HEK293 (cell line): ENCODE results near the gene PIN1.

Experiments used
- MYNN ChIP-seq: fragments of 450-650 bp; formaldehyde crosslinking; IDR thresholded peaks from 2 replicates; pipeline ENCODE4 v1.5.1; 2016; ENCODE audit warnings: missing biosample characterization, missing genetic modification characterization, borderline replicate concordance
- SP2 ChIP-seq: fragments of 450-650 bp; formaldehyde crosslinking; IDR thresholded peaks from 2 replicates; pipeline ENCODE4 v1.5.1; 2016; ENCODE audit warnings: missing biosample characterization, missing genetic modification characterization
- WT1 ChIP-seq: fragments of 450-650 bp; formaldehyde crosslinking; IDR thresholded peaks from 2 replicates; pipeline ENCODE4 v1.5.1; 2016; ENCODE audit warnings: missing biosample characterization, missing genetic modification characterization
- ZNF121 ChIP-seq: fragments of 450-650 bp; formaldehyde crosslinking; IDR thresholded peaks from 2 replicates; pipeline ENCODE4 v1.5.1; 2016; ENCODE audit warnings: missing biosample characterization, missing genetic modification characterization
- ZNF501 ChIP-seq: fragments of 450-650 bp; formaldehyde crosslinking; IDR thresholded peaks from 2 replicates; pipeline ENCODE4 v1.5.1; 2016; ENCODE audit warnings: missing biosample characterization, missing genetic modification characterization
- ZNF776 ChIP-seq: fragments of 450-650 bp; formaldehyde crosslinking; IDR thresholded peaks from 2 replicates; pipeline ENCODE4 v1.5.0; 2017; ENCODE audit warnings: missing biosample characterization, missing genetic modification characterization, borderline replicate concordance
- TF ChIP-seq, protein P1 (sequence below): fragments of 450-650 bp; formaldehyde crosslinking; IDR thresholded peaks from 2 replicates; pipeline ENCODE4 v1.5.1; 2016; ENCODE audit warnings: missing biosample characterization, missing genetic modification characterization
- TF ChIP-seq, protein P2 (sequence below): fragments of 450-650 bp; formaldehyde crosslinking; IDR thresholded peaks from 2 replicates; pipeline ENCODE4 v1.5.1; 2016; ENCODE audit warnings: missing biosample characterization, missing genetic modification characterization

DNA sequence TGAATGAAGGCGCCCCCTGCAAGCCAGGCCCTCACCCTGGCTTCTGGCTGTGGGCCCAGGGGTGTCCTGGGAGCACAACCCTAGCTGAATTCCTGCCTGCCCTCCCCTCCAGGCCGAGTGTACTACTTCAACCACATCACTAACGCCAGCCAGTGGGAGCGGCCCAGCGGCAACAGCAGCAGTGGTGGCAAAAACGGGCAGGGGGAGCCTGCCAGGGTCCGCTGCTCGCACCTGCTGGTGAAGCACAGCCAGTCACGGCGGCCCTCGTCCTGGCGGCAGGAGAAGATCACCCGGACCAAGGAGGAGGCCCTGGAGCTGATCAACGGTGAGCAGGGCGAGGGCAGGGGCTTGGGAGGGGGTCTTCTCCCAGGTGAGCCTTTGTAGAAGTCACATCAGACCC, 3.2 kb downstream of the PIN1 start:
- TF ChIP-seq WT1 = no peak
- TF ChIP-seq MYNN (tag by site-specific recombination) = no peak
- TF ChIP-seq ZNF501 (tag by site-specific recombination) = no peak
- no peak for TF ChIP-seq SP2
- TF ChIP-seq, protein P1, sequence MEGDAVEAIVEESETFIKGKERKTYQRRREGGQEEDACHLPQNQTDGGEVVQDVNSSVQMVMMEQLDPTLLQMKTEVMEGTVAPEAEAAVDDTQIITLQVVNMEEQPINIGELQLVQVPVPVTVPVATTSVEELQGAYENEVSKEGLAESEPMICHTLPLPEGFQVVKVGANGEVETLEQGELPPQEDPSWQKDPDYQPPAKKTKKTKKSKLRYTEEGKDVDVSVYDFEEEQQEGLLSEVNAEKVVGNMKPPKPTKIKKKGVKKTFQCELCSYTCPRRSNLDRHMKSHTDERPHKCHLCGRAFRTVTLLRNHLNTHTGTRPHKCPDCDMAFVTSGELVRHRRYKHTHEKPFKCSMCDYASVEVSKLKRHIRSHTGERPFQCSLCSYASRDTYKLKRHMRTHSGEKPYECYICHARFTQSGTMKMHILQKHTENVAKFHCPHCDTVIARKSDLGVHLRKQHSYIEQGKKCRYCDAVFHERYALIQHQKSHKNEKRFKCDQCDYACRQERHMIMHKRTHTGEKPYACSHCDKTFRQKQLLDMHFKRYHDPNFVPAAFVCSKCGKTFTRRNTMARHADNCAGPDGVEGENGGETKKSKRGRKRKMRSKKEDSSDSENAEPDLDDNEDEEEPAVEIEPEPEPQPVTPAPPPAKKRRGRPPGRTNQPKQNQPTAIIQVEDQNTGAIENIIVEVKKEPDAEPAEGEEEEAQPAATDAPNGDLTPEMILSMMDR = no peak
- TF ChIP-seq, protein P2, sequence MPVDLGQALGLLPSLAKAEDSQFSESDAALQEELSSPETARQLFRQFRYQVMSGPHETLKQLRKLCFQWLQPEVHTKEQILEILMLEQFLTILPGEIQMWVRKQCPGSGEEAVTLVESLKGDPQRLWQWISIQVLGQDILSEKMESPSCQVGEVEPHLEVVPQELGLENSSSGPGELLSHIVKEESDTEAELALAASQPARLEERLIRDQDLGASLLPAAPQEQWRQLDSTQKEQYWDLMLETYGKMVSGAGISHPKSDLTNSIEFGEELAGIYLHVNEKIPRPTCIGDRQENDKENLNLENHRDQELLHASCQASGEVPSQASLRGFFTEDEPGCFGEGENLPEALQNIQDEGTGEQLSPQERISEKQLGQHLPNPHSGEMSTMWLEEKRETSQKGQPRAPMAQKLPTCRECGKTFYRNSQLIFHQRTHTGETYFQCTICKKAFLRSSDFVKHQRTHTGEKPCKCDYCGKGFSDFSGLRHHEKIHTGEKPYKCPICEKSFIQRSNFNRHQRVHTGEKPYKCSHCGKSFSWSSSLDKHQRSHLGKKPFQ = no peak
- TF ChIP-seq ZNF121 (tag by site-specific recombination) = no peak
- no peak for TF ChIP-seq ZNF776 (tag by site-specific recombination)
